HL-60 (cell line): ENCODE data around the gene CDK3.

Experiments
- DNase-seq, 2 experiments: peaks; one replicate each; pipeline ENCODE4 v3.0.0-alpha.2; 2010 to 2020; ENCODE audit warnings: low read depth in 1 of 2, low spot score in 1 of 2
- H3K27ac ChIP-seq: fragments of 250-450 bp; sonication (Bioruptor Pico); replicated peaks from 2 replicates; pipeline ENCODE4 v1.5.1; 2020; ENCODE audit warnings: mild to moderate bottlenecking, moderate library complexity
- H3K27me3 ChIP-seq: fragments of 250-450 bp; sonication (Bioruptor Pico); 2 replicates; pipeline ENCODE4 v1.5.1; 2021; ENCODE audit warnings: mild to moderate bottlenecking, moderate library complexity; ENCODE audit not compliant: insufficient read depth, poor library complexity, severe bottlenecking
- H3K4me3 ChIP-seq: replicated peaks from 2 replicates; pipeline ENCODE4 v1.5.1; 2011; ENCODE audit warnings: mild to moderate bottlenecking, control low read depth, low read length; ENCODE audit not compliant: insufficient read depth
- GABPA ChIP-seq: IDR thresholded peaks from 2 replicates; pipeline ENCODE4 v1.6.1; 2012; ENCODE audit warnings: low read depth
- POLR2AphosphoS5 ChIP-seq: IDR thresholded peaks from 2 replicates; pipeline ENCODE4 v1.6.1; 2012; ENCODE audit warnings: low read depth
- REST ChIP-seq: IDR thresholded peaks from 2 replicates; pipeline ENCODE4 v1.6.1; 2012; ENCODE audit warnings: low read depth; ENCODE audit not compliant: insufficient replicate concordance
- SPI1 ChIP-seq: IDR thresholded peaks from 2 replicates; pipeline ENCODE4 v1.6.1; 2012; ENCODE audit warnings: low read depth, mild to moderate bottlenecking, borderline replicate concordance
- TF ChIP-seq, protein P1 (sequence below): IDR thresholded peaks from one replicate; pipeline ENCODE4 v1.5.1; 2011; ENCODE audit warnings: low read length, control low read depth, inconsistent platforms; ENCODE audit not compliant: insufficient read depth

The CDK3 gene

DNA sequence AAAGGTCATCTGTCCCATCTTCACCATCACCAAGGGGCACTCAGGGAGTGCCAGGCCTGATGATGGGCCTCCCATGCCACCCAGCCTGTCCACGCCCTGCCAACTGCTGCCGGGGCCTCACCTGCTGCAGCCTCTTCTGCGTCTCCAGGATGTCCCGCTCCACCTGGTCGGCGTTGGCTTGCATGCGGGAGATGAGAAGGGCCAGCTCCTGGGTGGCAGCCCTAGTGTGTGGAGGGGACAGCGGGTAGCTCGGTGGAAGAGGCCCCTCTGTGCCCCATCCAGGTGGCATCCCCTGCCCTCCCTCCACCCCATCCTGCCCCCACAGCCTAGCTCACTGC is 23.2 kb downstream of the CDK3 start:
- no peak for TF ChIP-seq POLR2AphosphoS5
- TF ChIP-seq REST, result no peak
- no peak for TF ChIP-seq GABPA
- TF ChIP-seq, protein P1, sequence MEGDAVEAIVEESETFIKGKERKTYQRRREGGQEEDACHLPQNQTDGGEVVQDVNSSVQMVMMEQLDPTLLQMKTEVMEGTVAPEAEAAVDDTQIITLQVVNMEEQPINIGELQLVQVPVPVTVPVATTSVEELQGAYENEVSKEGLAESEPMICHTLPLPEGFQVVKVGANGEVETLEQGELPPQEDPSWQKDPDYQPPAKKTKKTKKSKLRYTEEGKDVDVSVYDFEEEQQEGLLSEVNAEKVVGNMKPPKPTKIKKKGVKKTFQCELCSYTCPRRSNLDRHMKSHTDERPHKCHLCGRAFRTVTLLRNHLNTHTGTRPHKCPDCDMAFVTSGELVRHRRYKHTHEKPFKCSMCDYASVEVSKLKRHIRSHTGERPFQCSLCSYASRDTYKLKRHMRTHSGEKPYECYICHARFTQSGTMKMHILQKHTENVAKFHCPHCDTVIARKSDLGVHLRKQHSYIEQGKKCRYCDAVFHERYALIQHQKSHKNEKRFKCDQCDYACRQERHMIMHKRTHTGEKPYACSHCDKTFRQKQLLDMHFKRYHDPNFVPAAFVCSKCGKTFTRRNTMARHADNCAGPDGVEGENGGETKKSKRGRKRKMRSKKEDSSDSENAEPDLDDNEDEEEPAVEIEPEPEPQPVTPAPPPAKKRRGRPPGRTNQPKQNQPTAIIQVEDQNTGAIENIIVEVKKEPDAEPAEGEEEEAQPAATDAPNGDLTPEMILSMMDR, result no peak
- no peak for TF ChIP-seq SPI1
- H3K27ac ChIP-seq, result no peak overlapping the region

DNA sequence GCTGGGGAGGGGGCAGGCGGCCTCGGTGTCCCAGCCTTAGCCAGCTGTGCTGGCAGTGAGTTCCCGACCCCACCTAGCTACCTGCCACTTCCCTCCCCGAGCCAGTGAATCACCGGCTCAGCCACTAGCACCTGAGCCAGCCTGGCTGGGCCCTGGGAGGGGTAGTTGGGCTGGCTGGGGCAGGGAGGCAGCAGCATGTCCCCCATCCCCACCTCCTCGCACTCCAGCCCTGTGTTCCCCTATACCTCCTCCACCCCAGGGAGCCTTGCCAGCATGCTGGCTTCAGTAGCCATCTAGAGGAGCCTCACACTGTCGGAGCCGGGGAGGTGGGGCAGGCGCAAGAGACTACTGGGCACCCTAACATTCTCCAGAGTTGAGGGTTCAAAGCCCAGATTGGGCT is 23.7 kb downstream of the CDK3 start:
- Histone ChIP-seq H3K27ac (no peak overlapping the region), H3K27me3 (no peaks in the 10 kb centered on the region), H3K4me3 (no peak overlapping the region)
- DNase-seq, result no peak
- TF ChIP-seq POLR2AphosphoS5 (no peak), REST (no peak), GABPA (no peak), SPI1 (no peak)
- TF ChIP-seq, protein P1, result no peak

More for the DNA sequence above, 23.2 kb downstream of the CDK3 start:
- Histone ChIP-seq H3K4me3 (no peak overlapping the region), H3K27me3 (no peaks in the 10 kb centered on the region)
- DNase-seq, result no peak

GRCh38 chr17:76025294-76025693 is 24.6 kb downstream of the CDK3 start:
- DNase-seq, result no peak
- Histone ChIP-seq H3K4me3 (no peak overlapping the region), H3K27me3 (no peaks in the 10 kb centered on the region), H3K27ac (no peak overlapping the region)
- TF ChIP-seq SPI1, result no peak

DNA sequence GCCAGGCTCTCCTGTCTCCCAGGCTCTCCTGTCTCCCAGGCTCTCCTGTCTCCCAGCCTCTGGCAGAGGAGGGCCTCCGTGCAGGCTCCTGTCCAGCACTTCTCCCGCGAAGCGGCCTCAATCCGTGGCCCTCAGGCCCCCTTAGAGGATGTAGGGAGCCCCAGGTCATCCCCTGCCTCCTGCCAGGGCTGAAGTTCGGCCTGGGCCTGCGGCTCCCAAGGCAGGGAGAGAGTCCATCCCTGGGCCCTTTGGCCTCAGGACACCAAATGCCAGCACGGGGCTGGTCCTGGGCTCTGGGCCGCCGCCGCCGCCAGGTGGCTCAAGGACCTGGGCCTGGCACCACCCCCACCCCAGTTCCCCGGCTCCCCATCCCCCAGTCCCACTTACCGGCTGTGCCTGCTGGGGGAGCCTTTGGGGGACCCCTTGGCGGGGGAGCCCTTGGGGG is 26.1 kb downstream of the CDK3 start:
- Histone ChIP-seq H3K27me3 (no peaks in the 10 kb centered on the region), H3K27ac (no peak overlapping the region), H3K4me3 (no peak overlapping the region)
- no peak for DNase-seq
- TF ChIP-seq GABPA, result no peak
- TF ChIP-seq, protein P1, result no peak
- no peak for TF ChIP-seq POLR2AphosphoS5
- TF ChIP-seq SPI1, result no peak
- no peak for TF ChIP-seq REST
